ENCODE results near the gene PRR18. TPM values are rescaled to one million over a fixed set of nuclear protein-coding genes. Genes with fewer than 3 reads are reported as not detected.
"Not testable (repeated sequence)": the region's sequence is repeated elsewhere in the genome, so short reads cannot be mapped to it uniquely, and the experiment has no call there.

Gene PRR18
- total RNA-seq, 1 experiment from 2014 or later, result 0.17 TPM

DNA sequence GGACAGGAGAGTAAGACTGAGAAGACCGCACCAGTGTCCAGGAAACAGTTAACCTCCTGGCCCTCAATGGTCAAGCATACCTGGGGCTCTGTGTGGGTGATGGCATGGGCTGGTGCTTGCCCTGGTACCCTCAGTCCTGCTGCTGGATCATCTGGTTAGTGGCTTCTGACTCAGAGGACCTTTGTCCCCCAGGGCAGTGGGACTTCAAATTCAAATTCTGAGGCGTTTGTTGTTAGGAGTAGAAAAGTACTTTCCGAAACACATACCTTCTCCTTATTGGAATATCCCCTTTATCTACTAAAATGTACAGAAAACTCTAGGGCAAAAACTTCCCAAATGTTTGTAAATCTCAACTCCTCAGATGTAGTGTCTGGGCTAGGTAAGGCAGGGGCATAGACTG is 38.3 kb upstream of the PRR18 start:
- Histone ChIP-seq H3K9me3 (ENCODE audit: low read depth, low read length, poor library complexity, severe bottlenecking) (no peaks in the 10 kb centered on the region), H3K27ac (ENCODE audit: low read depth, low read length, poor library complexity, severe bottlenecking) (no peak overlapping the region), H3K27me3 (replicated peaks; ENCODE audit: insufficient read depth, low read depth, low read length, poor library complexity) (no peaks in the 10 kb centered on the region), H3K4me3 (ENCODE audit: low read depth, low read length, poor library complexity, severe bottlenecking) (no peak overlapping the region), H3K36me3 (ENCODE audit: insufficient read depth, low read length, poor library complexity, severe bottlenecking) (no peaks in the 10 kb centered on the region), H3K4me1 (ENCODE audit: insufficient read depth, low read length, poor library complexity, severe bottlenecking) (peaks cover 1% of the 10 kb centered on the region)
- no peak for DNase-seq (ENCODE audit: low spot score)
- ChIA-PET CTCF (no interaction called here), POLR2A (ENCODE audit: low non-redundant PET) (no interaction called here)
- no peak for TF ChIP-seq EZH2 (IDR thresholded peaks at IDR 0.05; ENCODE audit: borderline replicate concordance, low read depth, low read length, poor library complexity, severe bottlenecking)
- no TSS peak for BruUV-seq (replicated peaks)
- intact Hi-C loops (cut with micrococcal nuclease; ENCODE audit: unreplicated experiment), result no loop called here

DNA sequence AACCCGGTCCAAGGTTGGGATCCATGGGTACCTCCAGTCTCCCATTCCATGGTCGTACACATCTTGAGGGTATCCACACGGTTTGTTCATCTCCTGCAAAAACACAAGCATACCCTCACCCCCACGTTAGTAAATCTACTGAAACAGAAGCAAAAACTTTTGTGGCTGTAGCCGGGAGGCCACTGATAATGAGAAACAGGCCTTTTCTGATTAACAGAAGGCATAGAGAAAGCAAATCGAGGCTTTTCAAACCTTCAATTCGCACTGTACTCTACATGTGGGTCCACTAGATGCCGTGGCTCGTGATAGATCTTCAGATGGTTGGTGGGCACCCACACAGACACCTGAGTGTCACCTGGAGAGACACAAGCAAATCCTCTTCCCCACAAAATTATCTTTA is 37.5 kb upstream of the PRR18 start:
- DNase-seq (ENCODE audit: low spot score); H3K4me3 ChIP-seq (ENCODE audit: low read depth, low read length, poor library complexity, severe bottlenecking); H3K36me3 ChIP-seq (ENCODE audit: insufficient read depth, low read length, poor library complexity, severe bottlenecking); CTCF ChIA-PET; BruUV-seq (replicated peaks); POLR2A ChIA-PET (ENCODE audit: low non-redundant PET); H3K9me3 ChIP-seq (ENCODE audit: low read depth, low read length, poor library complexity, severe bottlenecking); intact Hi-C loops (cut with micrococcal nuclease; ENCODE audit: unreplicated experiment); H3K4me1 ChIP-seq (ENCODE audit: insufficient read depth, low read length, poor library complexity, severe bottlenecking); H3K27ac ChIP-seq (ENCODE audit: low read depth, low read length, poor library complexity, severe bottlenecking); H3K27me3 ChIP-seq (replicated peaks; ENCODE audit: insufficient read depth, low read depth, low read length, poor library complexity): not testable (repeated sequence)

DNA sequence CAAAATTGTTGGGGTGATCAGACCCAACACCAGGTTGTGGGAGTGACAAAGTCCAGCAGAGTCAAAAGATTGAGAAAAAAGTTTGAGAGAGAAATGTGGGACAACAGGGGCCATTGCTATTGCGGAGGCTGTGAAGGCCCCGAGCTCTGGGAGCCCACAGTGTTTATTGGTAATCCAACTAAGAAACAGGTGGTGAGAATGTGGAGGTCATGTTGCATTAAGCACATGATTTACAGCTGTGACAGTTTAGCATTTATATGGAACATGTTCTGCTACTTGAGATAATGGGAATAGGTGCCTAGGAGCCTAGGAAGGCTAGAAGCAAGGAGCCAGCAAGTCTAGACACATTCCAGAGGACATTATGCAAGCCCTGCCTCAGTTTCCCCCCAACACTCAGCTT is 36.7 kb upstream of the PRR18 start:
- BruUV-seq (replicated peaks); H3K9me3 ChIP-seq (ENCODE audit: low read depth, low read length, poor library complexity, severe bottlenecking); H3K4me1 ChIP-seq (ENCODE audit: insufficient read depth, low read length, poor library complexity, severe bottlenecking); H3K36me3 ChIP-seq (ENCODE audit: insufficient read depth, low read length, poor library complexity, severe bottlenecking); H3K4me3 ChIP-seq (ENCODE audit: low read depth, low read length, poor library complexity, severe bottlenecking); POLR2A ChIA-PET (ENCODE audit: low non-redundant PET); H3K27ac ChIP-seq (ENCODE audit: low read depth, low read length, poor library complexity, severe bottlenecking); CTCF ChIA-PET; DNase-seq (ENCODE audit: low spot score); H3K27me3 ChIP-seq (replicated peaks; ENCODE audit: insufficient read depth, low read depth, low read length, poor library complexity): not testable (repeated sequence)
- intact Hi-C loops (cut with micrococcal nuclease; ENCODE audit: unreplicated experiment), result loop anchor here (5.0 kb wide), 1 partner anchor 37 kb away; the partner anchor contains the start of gene MPC1

DNA sequence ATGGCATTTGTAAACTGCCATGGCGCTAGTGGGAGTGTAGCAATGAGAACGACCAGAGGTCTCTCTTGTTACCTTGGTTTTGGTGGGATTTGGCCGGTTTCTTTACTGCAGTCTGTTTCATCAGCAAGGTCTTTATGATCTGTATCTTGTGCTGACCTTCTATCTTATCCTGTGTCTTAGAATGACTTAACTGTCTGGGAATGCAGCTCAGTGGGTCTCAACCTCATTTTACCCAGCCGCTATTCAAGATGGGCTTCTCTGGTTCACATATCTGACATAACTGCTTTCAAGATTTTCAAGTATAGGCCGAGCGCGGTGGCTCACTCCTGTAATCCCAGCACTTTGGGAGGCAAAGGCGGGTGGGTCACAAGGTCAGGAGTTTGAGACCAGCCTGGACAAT is 36.0 kb upstream of the PRR18 start:
- Histone ChIP-seq H3K9me3 (ENCODE audit: low read depth, low read length, poor library complexity, severe bottlenecking) (no peaks in the 10 kb centered on the region), H3K27ac (ENCODE audit: low read depth, low read length, poor library complexity, severe bottlenecking) (no peak overlapping the region), H3K36me3 (ENCODE audit: insufficient read depth, low read length, poor library complexity, severe bottlenecking) (no peaks in the 10 kb centered on the region), H3K27me3 (replicated peaks; ENCODE audit: insufficient read depth, low read depth, low read length, poor library complexity) (no peaks in the 10 kb centered on the region), H3K4me3 (ENCODE audit: low read depth, low read length, poor library complexity, severe bottlenecking) (no peak overlapping the region), H3K4me1 (ENCODE audit: insufficient read depth, low read length, poor library complexity, severe bottlenecking) (peaks cover 5% of the 10 kb centered on the region)
- DNase-seq (ENCODE audit: low spot score), result no peak
- intact Hi-C loops (cut with micrococcal nuclease; ENCODE audit: unreplicated experiment), result loop anchor here (5.0 kb wide), 1 partner anchor 38 kb away; the partner anchor contains the start of gene MPC1
- ChIA-PET POLR2A (ENCODE audit: low non-redundant PET) (interaction anchor here (0.6 kb wide), 1 partner anchor 64 kb away, joined by 3 read pairs; no protein-coding TSS in a partner anchor), CTCF (no interaction called here)
- TF ChIP-seq, protein P1, sequence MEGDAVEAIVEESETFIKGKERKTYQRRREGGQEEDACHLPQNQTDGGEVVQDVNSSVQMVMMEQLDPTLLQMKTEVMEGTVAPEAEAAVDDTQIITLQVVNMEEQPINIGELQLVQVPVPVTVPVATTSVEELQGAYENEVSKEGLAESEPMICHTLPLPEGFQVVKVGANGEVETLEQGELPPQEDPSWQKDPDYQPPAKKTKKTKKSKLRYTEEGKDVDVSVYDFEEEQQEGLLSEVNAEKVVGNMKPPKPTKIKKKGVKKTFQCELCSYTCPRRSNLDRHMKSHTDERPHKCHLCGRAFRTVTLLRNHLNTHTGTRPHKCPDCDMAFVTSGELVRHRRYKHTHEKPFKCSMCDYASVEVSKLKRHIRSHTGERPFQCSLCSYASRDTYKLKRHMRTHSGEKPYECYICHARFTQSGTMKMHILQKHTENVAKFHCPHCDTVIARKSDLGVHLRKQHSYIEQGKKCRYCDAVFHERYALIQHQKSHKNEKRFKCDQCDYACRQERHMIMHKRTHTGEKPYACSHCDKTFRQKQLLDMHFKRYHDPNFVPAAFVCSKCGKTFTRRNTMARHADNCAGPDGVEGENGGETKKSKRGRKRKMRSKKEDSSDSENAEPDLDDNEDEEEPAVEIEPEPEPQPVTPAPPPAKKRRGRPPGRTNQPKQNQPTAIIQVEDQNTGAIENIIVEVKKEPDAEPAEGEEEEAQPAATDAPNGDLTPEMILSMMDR (conservative IDR thresholded peaks at IDR 0.05; ENCODE audit: low read depth, low read length), result no peak
- no peak for TF ChIP-seq EZH2 (IDR thresholded peaks at IDR 0.05; ENCODE audit: borderline replicate concordance, low read depth, low read length, poor library complexity, severe bottlenecking)
- BruUV-seq (replicated peaks), result no TSS peak

DNA sequence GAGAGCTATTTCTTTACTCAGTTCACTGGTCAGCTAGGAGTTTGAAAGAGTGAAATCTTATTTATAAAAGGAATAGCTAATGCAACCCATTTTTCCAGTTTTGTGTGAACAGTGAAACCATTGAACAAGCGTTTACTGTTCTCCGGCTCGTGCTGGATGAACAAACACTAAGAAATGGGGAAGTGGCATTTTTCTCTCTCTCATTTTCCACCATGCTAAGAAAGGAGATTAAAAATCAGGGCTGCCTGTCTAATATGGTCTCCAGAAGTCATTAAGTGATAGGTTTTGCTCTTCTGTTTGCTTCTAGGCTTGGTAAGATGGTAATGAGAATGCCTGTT is 34.9 kb upstream of the PRR18 start:
- Histone ChIP-seq H3K36me3 (ENCODE audit: insufficient read depth, low read length, poor library complexity, severe bottlenecking) (no peaks in the 10 kb centered on the region), H3K4me1 (ENCODE audit: insufficient read depth, low read length, poor library complexity, severe bottlenecking) (peaks cover 5% of the 10 kb centered on the region), H3K27me3 (replicated peaks; ENCODE audit: insufficient read depth, low read depth, low read length, poor library complexity) (no peaks in the 10 kb centered on the region), H3K9me3 (ENCODE audit: low read depth, low read length, poor library complexity, severe bottlenecking) (no peaks in the 10 kb centered on the region), H3K27ac (ENCODE audit: low read depth, low read length, poor library complexity, severe bottlenecking) (peak overlapping the region; percentile 99), H3K4me3 (ENCODE audit: low read depth, low read length, poor library complexity, severe bottlenecking) (peak overlapping the region; percentile 82)
- BruUV-seq (replicated peaks), result no TSS peak
- intact Hi-C loops (cut with micrococcal nuclease; ENCODE audit: unreplicated experiment), result loop anchor here (5.0 kb wide), 1 partner anchor 39 kb away; the partner anchor contains the start of gene MPC1
- no peak for DNase-seq (ENCODE audit: low spot score)
- TF ChIP-seq EZH2 (IDR thresholded peaks at IDR 0.05; ENCODE audit: borderline replicate concordance, low read depth, low read length, poor library complexity, severe bottlenecking), result no peak
- TF ChIP-seq, protein P1 (conservative IDR thresholded peaks at IDR 0.05; ENCODE audit: low read depth, low read length), result no peak
- POLR2A ChIA-PET (ENCODE audit: low non-redundant PET), result interaction anchor here (0.6 kb wide), 1 partner anchor 55 kb away, joined by 3 read pairs; no protein-coding TSS in a partner anchor
- CTCF ChIA-PET, result interaction anchor here (0.7 kb wide), 1 partner anchor 30 kb away, joined by 3 read pairs; no protein-coding TSS in a partner anchor
